ENCODE data around the gene CARD16.
"Not testable (repeated sequence)": the region's sequence is repeated elsewhere in the genome, so short reads cannot be mapped to it uniquely, and the experiment has no call there.

Gene CARD16

GRCh38 chr11:105042178-105042577 lies 3.0 kb downstream of the CARD16 start:
- TF ChIP-seq CTCF (IDR thresholded peaks at IDR 0.05; ENCODE audit: control insufficient read depth, extremely low read depth, insufficient read depth), result no peak
- DNase-seq (ENCODE audit: low read depth), result no peak
- no peak overlapping the region for H3K4me3 ChIP-seq (ENCODE audit: low read depth, low read length)

GRCh38 chr11:105040703-105041102 lies 4.4 kb downstream of the CARD16 start:
- H3K4me3 ChIP-seq (ENCODE audit: low read depth, low read length), result no peak overlapping the region
- TF ChIP-seq CTCF (IDR thresholded peaks at IDR 0.05; ENCODE audit: control insufficient read depth, extremely low read depth, insufficient read depth), result no peak
- no peak for DNase-seq (ENCODE audit: low read depth)

GRCh38 chr11:105034813-105035620 lies 10.1 kb downstream of the CARD16 start, which contains the start of gene CASP1:
Gene CASP1, minus strand, starts transcription at chr11:105035144. Its CDS starts 31 bp downstream, at chr11:105035113.
- H3K4me3 ChIP-seq (ENCODE audit: low read depth, low read length), result no peak within 1 kb of the TSS
- no peak for TF ChIP-seq CTCF (IDR thresholded peaks at IDR 0.05; ENCODE audit: control insufficient read depth, extremely low read depth, insufficient read depth)
- DNase-seq (ENCODE audit: low read depth), result no peak

- not testable (repeated sequence) for DNase-seq (ENCODE audit: low read depth); H3K4me3 ChIP-seq (ENCODE audit: low read depth, low read length)
These were observed 10.7 kb downstream of the CARD16 start for GRCh38 chr11:105034388-105034787.

- DNase-seq (ENCODE audit: low read depth), result no peak
These were observed 11.4 kb downstream of the CARD16 start for GRCh38 chr11:105033781-105034180.

GRCh38 chr11:105033343-105033742 lies 11.8 kb downstream of the CARD16 start:
- no peak for TF ChIP-seq CTCF (IDR thresholded peaks at IDR 0.05; ENCODE audit: control insufficient read depth, extremely low read depth, insufficient read depth)
- H3K4me3 ChIP-seq (ENCODE audit: low read depth, low read length), result no peak overlapping the region
- DNase-seq (ENCODE audit: low read depth), result no peak

More at GRCh38 chr11:105033781-105034180, 11.4 kb downstream of the CARD16 start:
- TF ChIP-seq CTCF (IDR thresholded peaks at IDR 0.05; ENCODE audit: control insufficient read depth, extremely low read depth, insufficient read depth), result no peak
- no peak overlapping the region for H3K4me3 ChIP-seq (ENCODE audit: low read depth, low read length)

- no peak for TF ChIP-seq CTCF (IDR thresholded peaks at IDR 0.05; ENCODE audit: control insufficient read depth, extremely low read depth, insufficient read depth)
- no peak overlapping the region for H3K4me3 ChIP-seq (ENCODE audit: low read depth, low read length)
- no peak for DNase-seq (ENCODE audit: low read depth)
These were observed 12.6 kb downstream of the CARD16 start for GRCh38 chr11:105032495-105032894.
